Endodermal cell (in vitro differentiated cells): ENCODE data around the gene UBE2Q2. TPM values are rescaled to one million over a fixed set of nuclear protein-coding genes. Genes with fewer than 3 reads are reported as not detected.
A peak's percentile ranks its signal among the peaks of the same experiment; 100 is the strongest.

ENCODE experiments used
- DNase-seq: peaks from one replicate; pipeline ENCODE4 v3.0.0-alpha.2; 2017
- H3K27ac ChIP-seq: 2 replicates; pipeline ENCODE4 v1.5.1; 2013; ENCODE audit warnings: mild to moderate bottlenecking, low read depth, low read length, moderate library complexity
- H3K27me3 ChIP-seq: 2 replicates; pipeline ENCODE4 v1.6.1; 2013; ENCODE audit warnings: mild to moderate bottlenecking, low read length, moderate library complexity; ENCODE audit not compliant: insufficient read depth, control insufficient read depth, poor library complexity, severe bottlenecking
- H3K36me3 ChIP-seq: 2 replicates; pipeline ENCODE4 v1.7.0; 2013; ENCODE audit warnings: mild to moderate bottlenecking, low read length, moderate library complexity; ENCODE audit not compliant: control insufficient read depth, insufficient read depth
- H3K4me1 ChIP-seq: one replicate; pipeline ENCODE4 v1.7.0; 2013; ENCODE audit warnings: low read length; ENCODE audit not compliant: control insufficient read depth, insufficient read depth
- H3K4me3 ChIP-seq: 2 replicates; pipeline ENCODE4 v1.5.1; 2013; ENCODE audit warnings: mild to moderate bottlenecking, low read length, moderate library complexity
- H3K9ac ChIP-seq: 2 replicates; pipeline ENCODE4 v1.6.1; 2013; ENCODE audit warnings: mild to moderate bottlenecking, low read length, moderate library complexity; ENCODE audit not compliant: poor library complexity, severe bottlenecking; ENCODE audit errors: extremely low read depth
- H3K9me3 ChIP-seq: 2 replicates; pipeline ENCODE4 v1.6.1; 2013; ENCODE audit warnings: mild to moderate bottlenecking, low read length, moderate library complexity; ENCODE audit not compliant: control insufficient read depth
- H3K27ac Mint-ChIP-seq: 2 replicates; pipeline ENCODE4 v1.8.0; 2020; ENCODE audit warnings: mixed read lengths
- H3K27me3 Mint-ChIP-seq: 2 replicates; pipeline ENCODE4 v1.8.0; 2021; ENCODE audit warnings: mild to moderate bottlenecking, mixed read lengths; ENCODE audit not compliant: insufficient read depth
- H3K36me3 Mint-ChIP-seq: 2 replicates; pipeline ENCODE4 v1.8.0; 2020; ENCODE audit warnings: low read depth, mixed read lengths
- H3K4me1 Mint-ChIP-seq: 2 replicates; pipeline ENCODE4 v1.8.0; 2020; ENCODE audit warnings: mixed read lengths
- H3K4me3 Mint-ChIP-seq: 2 replicates; pipeline ENCODE4 v1.8.0; 2020; ENCODE audit warnings: mild to moderate bottlenecking, moderate library complexity, mixed read lengths
- H3K9me3 Mint-ChIP-seq: 2 replicates; pipeline ENCODE4 v1.8.0; 2020; ENCODE audit warnings: mild to moderate bottlenecking, mixed read lengths
- CTCF ChIP-seq: fragments of 200-600 bp; sonication (generic); conservative IDR thresholded peaks from 2 replicates; pipeline ENCODE4 v1.5.0; 2021; ENCODE audit warnings: antibody characterized with exemption, mild to moderate bottlenecking
- WGBS, 2 experiments: methylation state at CpG; one replicate each; pipeline versions ENCODE4 v1.1.5 to v1.1.7; 2013; ENCODE audit warnings: missing lambda C conversion rate in 2 of 2, mixed read lengths in 1 of 2; ENCODE audit not compliant: insufficient coverage in 1 of 2, insufficient read length in 1 of 2; 5-methylcytosine and 5-hydroxymethylcytosine counted together
- total RNA-seq, 2 donors: library from RNA; stranded (reverse); fragmentation: NEBNext Ultra II Directional in 1 of 2; extraction: Animal tissue kit (Norgen Biotek cat#: 25700) in 1 of 2; gene quantifications; 2 replicates in 1 of 2; 3 replicates in 1 of 2; pipeline ENCODE4 v1.2.1, GENCODE V29; 2021

The UBE2Q2 gene
- total RNA-seq, 2 donors from 2014 or later = 29.5 to 37.1 TPM

- Histone ChIP-seq H3K27me3 (no peaks in the 10 kb centered on the region), H3K4me1 (peaks cover 3% of the 10 kb centered on the region), H3K4me3 (no peak overlapping the region), H3K9me3 (no peaks in the 10 kb centered on the region), H3K9ac (no peak overlapping the region), H3K27ac (no peak overlapping the region), H3K36me3 (peaks cover 48% of the 10 kb centered on the region)
- Mint-ChIP-seq H3K27ac (peak overlapping the region; percentile 42), H3K27me3 (no peaks in the 10 kb centered on the region), H3K4me1 (peaks cover 16% of the 10 kb centered on the region), H3K36me3 (peaks cover 17% of the 10 kb centered on the region), H3K4me3 (no peak overlapping the region), H3K9me3 (no peaks in the 10 kb centered on the region)
- DNase-seq = no peak
- TF ChIP-seq CTCF = no peak
Measured at GRCh38 chr15:75900577-75900976, 57.3 kb downstream of the UBE2Q2 start.

- no peaks in the 10 kb centered on the region for H3K27me3 ChIP-seq
- Mint-ChIP-seq H3K36me3 (peaks cover 22% of the 10 kb centered on the region), H3K4me1 (peaks cover 16% of the 10 kb centered on the region), H3K27ac (peak overlapping the region; percentile 95), H3K9me3 (no peaks in the 10 kb centered on the region), H3K4me3 (peak overlapping the region; percentile 88), H3K27me3 (no peaks in the 10 kb centered on the region)
- peak; percentile 79 for DNase-seq
- 70 to 90% methylated on average over 2 to 8 of the region's 8 CpGs for WGBS, 2 experiments
- peaks cover 57% of the 10 kb centered on the region for H3K36me3 ChIP-seq
- H3K9ac ChIP-seq = no peak overlapping the region
- H3K27ac ChIP-seq = no peak overlapping the region
- peaks cover 7% of the 10 kb centered on the region for H3K4me1 ChIP-seq
- no peaks in the 10 kb centered on the region for H3K9me3 ChIP-seq
- peak; percentile 28 for TF ChIP-seq CTCF
- no peak overlapping the region for H3K4me3 ChIP-seq
Measured at GRCh38 chr15:75902129-75902557, 58.9 kb downstream of the UBE2Q2 start.

GRCh38 chr15:75903331-75904239 lies 60.3 kb downstream of the UBE2Q2 start, which contains the start of gene FBXO22:
FBXO22 (plus strand) TSS chr15:75903878; CDS start chr15:75903964, 86 bp downstream.
- Histone ChIP-seq H3K9ac (peak within 1 kb of the TSS; percentile 95), H3K27me3 (no peaks in the 10 kb centered on the region), H3K9me3 (no peaks in the 10 kb centered on the region), H3K4me3 (peak within 1 kb of the TSS; percentile 95), H3K27ac (peak within 1 kb of the TSS; percentile 86), H3K4me1 (peaks cover 7% of the 10 kb centered on the region), H3K36me3 (peaks cover 60% of the 10 kb centered on the region)
- Mint-ChIP-seq H3K27me3 (no peaks in the 10 kb centered on the region), H3K9me3 (no peaks in the 10 kb centered on the region), H3K4me1 (peaks cover 16% of the 10 kb centered on the region), H3K27ac (peak within 1 kb of the TSS; percentile 99), H3K4me3 (peak within 1 kb of the TSS; percentile 88), H3K36me3 (peaks cover 18% of the 10 kb centered on the region)
- no peak for TF ChIP-seq CTCF
- 4 to 20% methylated on average over 11 to 63 of the region's 63 CpGs for WGBS, 2 experiments
- peak; percentile 97 for DNase-seq
